ENCODE data around the gene ZC3HAV1. TPM values are rescaled to one million over a fixed set of nuclear protein-coding genes. Genes with fewer than 3 reads are reported as not detected.
"Not testable (repeated sequence)": the region's sequence is repeated elsewhere in the genome, so short reads cannot be mapped to it uniquely, and the experiment has no call there.

Gene ZC3HAV1
- 23.0 and 23.4 TPM in 2 replicates for total RNA-seq (2014; rRNA removed; shearing (Covaris generic); ENCODE audit: low replicate concordance)

- no peaks in the 10 kb centered on the region for H3K27me3 ChIP-seq
- H3K36me3 ChIP-seq = peaks cover 7% of the 10 kb centered on the region
- peak; percentile 84 for DNase-seq
- peak within 1 kb of the TSS; percentile 82 for H3K4me3 ChIP-seq
- no peaks in the 10 kb centered on the region for H3K9me3 ChIP-seq
Observed at GRCh38 chr7:139109188-139109982, at the start of gene ZC3HAV1. Gene ZC3HAV1 (minus strand): TSS chr7:139109720. CDS start chr7:139109331, 389 bp downstream.

DNA sequence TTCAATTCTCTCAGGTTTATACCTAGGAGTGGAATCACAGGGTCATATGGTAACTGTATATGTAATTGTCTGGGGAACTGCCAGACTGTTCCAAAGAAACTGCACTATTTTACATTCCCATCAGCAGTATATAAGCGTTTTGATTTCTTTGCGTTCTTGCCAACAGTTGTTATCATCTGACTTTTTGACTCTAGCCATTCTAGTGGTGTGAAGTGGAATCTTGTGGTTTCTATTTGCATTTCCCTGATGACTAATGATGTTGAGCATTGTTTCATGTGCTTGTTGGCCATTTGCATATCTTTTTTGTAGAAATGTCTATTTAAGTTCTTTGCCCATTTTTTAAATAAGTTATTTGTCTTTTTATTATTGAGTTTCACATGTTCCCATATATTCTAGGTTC lies 44.3 kb upstream of the ZC3HAV1 start:
- no peak for DNase-seq
- H3K36me3 ChIP-seq = no peaks in the 10 kb centered on the region

DNA sequence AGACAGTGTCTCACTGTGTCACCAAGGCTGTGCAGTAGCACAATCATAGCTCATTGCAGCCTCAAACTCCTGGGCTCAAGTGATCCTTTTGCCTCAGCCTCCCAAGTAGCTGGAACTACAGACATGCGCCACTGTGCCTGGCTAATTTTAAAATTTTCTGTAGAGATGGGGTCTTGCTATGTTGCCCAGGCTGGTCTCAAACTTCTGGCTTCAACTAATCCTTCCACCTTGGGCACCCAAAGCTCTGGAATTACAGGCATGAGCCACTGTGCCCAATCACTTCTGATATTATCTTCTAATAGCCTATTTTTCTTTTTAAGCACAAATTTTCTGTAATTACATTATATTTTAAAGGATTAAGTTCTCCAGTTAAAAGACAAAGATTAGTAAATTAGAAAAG lies 42.6 kb upstream of the ZC3HAV1 start:
- Histone ChIP-seq H3K4me3 (no peak overlapping the region), H3K36me3 (no peaks in the 10 kb centered on the region), H3K9me3 (no peaks in the 10 kb centered on the region), H3K27me3 (no peaks in the 10 kb centered on the region)
- DNase-seq = no peak

More for the DNA sequence above, 44.3 kb upstream of the ZC3HAV1 start:
- Histone ChIP-seq H3K27me3 (no peaks in the 10 kb centered on the region), H3K9me3 (no peaks in the 10 kb centered on the region), H3K4me3 (no peak overlapping the region)

DNA sequence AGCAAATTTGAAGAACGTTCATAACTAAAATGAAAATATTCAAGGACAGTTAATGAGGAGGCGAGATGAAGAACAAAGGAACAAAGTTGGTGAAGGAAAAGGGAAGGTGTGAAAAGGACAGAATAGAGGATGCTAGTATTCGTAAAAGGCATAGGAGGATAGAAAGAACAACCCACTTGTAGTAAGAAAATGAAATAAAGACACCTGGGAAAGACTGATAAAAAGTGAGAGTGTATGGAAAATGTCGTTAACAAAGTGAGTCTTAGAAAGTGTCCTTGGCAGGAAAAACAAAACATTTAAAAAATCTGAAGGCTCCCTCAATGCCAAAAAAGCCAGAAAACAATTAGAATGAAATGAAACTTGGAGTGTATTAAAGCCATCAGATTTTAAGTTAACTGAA lies 29.6 kb upstream of the ZC3HAV1 start:
- no peaks in the 10 kb centered on the region for H3K36me3 ChIP-seq
- H3K9me3 ChIP-seq = no peaks in the 10 kb centered on the region
- H3K27me3 ChIP-seq = no peaks in the 10 kb centered on the region
- H3K4me3 ChIP-seq = no peak overlapping the region
- DNase-seq = no peak

GRCh38 chr7:139133335-139134139 lies 24.0 kb upstream of the ZC3HAV1 start:
- DNase-seq = peak; percentile 79
- H3K9me3 ChIP-seq = no peaks in the 10 kb centered on the region
- H3K36me3 ChIP-seq = no peaks in the 10 kb centered on the region
- peak overlapping the region; percentile 66 for H3K4me3 ChIP-seq
- no peaks in the 10 kb centered on the region for H3K27me3 ChIP-seq

GRCh38 chr7:139132887-139133286 lies 23.4 kb upstream of the ZC3HAV1 start:
- DNase-seq = no peak
- H3K4me3 ChIP-seq = peak overlapping the region; percentile 66
- H3K9me3 ChIP-seq = no peaks in the 10 kb centered on the region
- no peaks in the 10 kb centered on the region for H3K36me3 ChIP-seq
- no peaks in the 10 kb centered on the region for H3K27me3 ChIP-seq

GRCh38 chr7:139131601-139132041 lies 22.1 kb upstream of the ZC3HAV1 start:
- Histone ChIP-seq H3K36me3 (no peaks in the 10 kb centered on the region), H3K27me3 (no peaks in the 10 kb centered on the region), H3K4me3 (no peak overlapping the region), H3K9me3 (no peaks in the 10 kb centered on the region)
- DNase-seq = no peak

- not testable (repeated sequence) for H3K4me3 ChIP-seq, H3K27me3 ChIP-seq, H3K9me3 ChIP-seq, H3K36me3 ChIP-seq, DNase-seq
Observed at GRCh38 chr7:139129814-139130213, 20.3 kb upstream of the ZC3HAV1 start.

DNA sequence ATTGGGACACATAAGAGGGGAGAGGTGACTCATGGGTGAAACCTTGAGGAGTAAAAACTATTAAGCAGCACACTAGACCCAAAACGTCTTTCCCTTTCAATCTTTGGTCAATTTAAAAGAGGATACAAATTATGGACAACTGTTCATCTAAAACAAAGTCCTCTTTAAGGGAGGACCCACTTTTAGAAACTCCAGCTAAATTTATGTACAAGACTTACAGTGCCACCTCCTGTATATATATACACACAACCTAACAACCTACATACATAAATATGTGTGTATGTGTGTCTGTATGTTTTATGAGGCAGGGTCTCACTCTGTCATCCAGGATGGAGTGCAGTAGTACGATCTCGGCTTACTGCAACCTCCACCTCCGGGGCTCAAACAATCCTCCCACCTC lies 18.1 kb upstream of the ZC3HAV1 start:
- Histone ChIP-seq H3K9me3 (no peaks in the 10 kb centered on the region), H3K4me3 (no peak overlapping the region), H3K27me3 (peaks cover 4% of the 10 kb centered on the region; the same call in 1 of the 2 replicates), H3K36me3 (no peaks in the 10 kb centered on the region)
- no peak for DNase-seq

DNA sequence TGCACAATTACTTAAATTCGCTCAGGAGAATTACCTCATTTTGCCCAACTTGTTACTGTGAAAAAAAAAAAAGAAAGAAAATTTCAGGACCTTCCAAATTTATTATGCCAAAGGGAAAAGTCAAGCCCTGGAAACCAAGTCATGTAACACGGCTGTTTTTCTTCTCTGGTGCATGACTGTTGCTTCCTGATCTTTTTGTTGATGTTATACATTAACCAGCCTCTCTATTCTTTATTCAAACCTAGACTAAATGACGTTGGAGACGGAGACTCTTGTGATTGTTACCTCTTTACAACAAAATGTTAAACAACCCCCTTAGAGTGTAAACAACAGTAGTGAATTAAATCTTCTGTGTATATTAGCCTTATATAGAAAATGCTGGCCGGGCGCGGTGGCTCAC lies 16.1 kb upstream of the ZC3HAV1 start:
- H3K9me3 ChIP-seq = no peaks in the 10 kb centered on the region
- no peak overlapping the region for H3K4me3 ChIP-seq
- no peaks in the 10 kb centered on the region for H3K36me3 ChIP-seq
- DNase-seq = no peak
- peaks cover 4% of the 10 kb centered on the region; the same call in 1 of the 2 replicates for H3K27me3 ChIP-seq

DNA sequence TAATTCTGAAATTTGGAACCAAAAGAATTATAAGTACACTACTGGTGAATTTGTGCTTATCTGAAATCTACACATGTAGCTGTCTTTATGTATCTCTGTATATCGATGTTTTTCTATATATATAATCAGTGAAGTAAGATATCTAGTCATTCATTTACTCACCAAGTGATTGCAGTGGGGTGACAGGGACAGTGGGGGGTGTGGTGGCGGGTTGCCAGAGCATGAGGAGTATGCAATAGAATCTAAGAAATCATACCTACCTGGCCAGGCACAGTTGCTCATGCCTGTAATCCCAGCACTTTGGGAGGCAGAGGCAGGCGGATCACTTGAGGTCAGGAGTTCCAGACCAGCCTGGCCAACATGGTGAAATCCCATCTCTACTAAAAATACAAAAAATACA lies 15.5 kb upstream of the ZC3HAV1 start:
- H3K4me3 ChIP-seq, H3K27me3 ChIP-seq, DNase-seq, H3K36me3 ChIP-seq, H3K9me3 ChIP-seq: not testable (repeated sequence)

DNA sequence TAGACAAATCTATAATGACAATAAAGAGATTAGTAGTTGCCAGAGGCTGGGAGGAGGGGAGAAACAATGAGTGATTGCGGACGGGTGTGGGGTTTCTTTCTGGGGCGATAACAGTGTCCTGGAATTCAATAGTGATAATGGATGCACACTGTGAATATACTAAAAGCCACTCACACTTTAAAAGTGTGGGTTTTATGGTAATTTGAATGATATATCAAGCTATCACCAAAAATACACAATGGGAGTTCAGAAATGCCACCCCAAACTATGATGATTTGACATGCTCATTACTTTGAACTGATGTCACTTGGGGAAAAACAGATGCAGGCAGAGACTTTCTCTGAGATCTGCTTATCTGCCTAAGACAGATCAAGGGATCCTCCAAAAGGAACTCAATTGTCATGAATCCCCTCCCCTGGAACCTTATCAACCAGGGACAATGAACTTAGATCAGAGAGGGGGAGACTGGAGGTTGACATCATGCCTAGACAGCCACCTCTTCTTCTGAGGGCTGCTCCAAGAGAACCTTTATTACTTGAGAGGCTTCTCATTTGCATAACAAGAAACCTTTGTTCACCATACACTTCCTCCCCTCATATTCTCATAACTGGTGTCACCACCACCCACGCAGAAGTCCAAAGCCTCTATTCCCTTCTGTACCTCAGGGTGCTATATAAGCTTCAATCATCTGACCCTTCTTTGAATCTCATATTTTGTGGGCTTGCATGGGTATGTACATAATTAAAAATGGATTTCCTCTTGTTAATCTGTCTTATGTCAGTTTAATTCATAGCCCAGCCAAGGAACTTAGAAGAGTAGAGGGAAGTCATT lies 14.8 kb upstream of the ZC3HAV1 start:
- Histone ChIP-seq H3K4me3 (no peak overlapping the region), H3K36me3 (no peaks in the 10 kb centered on the region), H3K9me3 (no peaks in the 10 kb centered on the region), H3K27me3 (peaks cover 4% of the 10 kb centered on the region; the same call in 1 of the 2 replicates)
- no peak for DNase-seq

GRCh38 chr7:139119486-139119849 lies 9.9 kb upstream of the ZC3HAV1 start:
- peaks cover 3% of the 10 kb centered on the region; the same call in 1 of the 2 replicates for H3K27me3 ChIP-seq
- H3K4me3 ChIP-seq = no peak overlapping the region
- no peaks in the 10 kb centered on the region for H3K9me3 ChIP-seq
- no peaks in the 10 kb centered on the region for H3K36me3 ChIP-seq
- DNase-seq = no peak

DNA sequence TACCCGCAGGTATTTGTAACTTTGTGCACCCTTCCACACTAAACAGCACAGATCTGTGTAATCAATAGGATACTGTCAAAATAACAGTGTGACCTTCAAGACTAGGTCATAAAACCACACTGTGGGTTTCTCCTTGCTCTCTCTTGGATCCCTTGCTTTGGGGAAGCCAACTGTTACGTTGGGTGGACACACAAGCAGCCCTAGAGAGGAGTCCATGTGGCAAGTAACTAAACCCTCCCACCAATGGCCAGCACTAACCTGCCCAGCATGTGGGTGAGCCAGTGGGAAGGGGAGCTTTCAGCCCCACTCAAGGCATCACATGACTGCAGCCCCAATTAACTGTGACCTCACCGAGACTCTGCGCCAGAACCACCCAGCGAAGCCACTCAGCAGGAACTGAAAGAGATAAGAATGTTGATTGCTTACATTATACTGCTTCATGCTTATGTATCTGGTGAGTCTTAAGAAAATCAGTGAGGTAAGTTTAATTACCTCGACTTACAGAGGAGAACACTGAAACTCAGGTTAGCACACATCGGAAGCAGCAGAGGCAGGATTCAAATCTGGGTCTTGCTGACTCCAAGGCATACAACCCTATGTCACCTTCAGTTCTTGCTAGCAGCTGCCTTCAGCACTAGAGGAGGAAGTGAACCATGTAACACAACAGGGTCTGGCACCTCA lies 9.4 kb upstream of the ZC3HAV1 start:
- DNase-seq = no peak
- no peaks in the 10 kb centered on the region for H3K27me3 ChIP-seq
- H3K9me3 ChIP-seq = no peaks in the 10 kb centered on the region
- no peak overlapping the region for H3K4me3 ChIP-seq
- no peaks in the 10 kb centered on the region for H3K36me3 ChIP-seq

GRCh38 chr7:139118234-139118804 lies 8.8 kb upstream of the ZC3HAV1 start:
- DNase-seq = no peak
- H3K36me3 ChIP-seq = no peaks in the 10 kb centered on the region
- no peaks in the 10 kb centered on the region for H3K9me3 ChIP-seq
- no peaks in the 10 kb centered on the region for H3K27me3 ChIP-seq
- H3K4me3 ChIP-seq = no peak overlapping the region

All from MG63 (cell line).